Activated CD8-positive, alpha-beta memory T cell treated with anti-CD3 and anti-CD28 coated beads for 24 hours (primary cell): ENCODE data around the gene MACF1.

ENCODE experiments used
- DNase-seq: peaks from one replicate; pipeline ENCODE4 v3.0.0-alpha.2; 2020

Gene MACF1

GRCh38 chr1:39317111-39317510 lies 112.6 kb downstream of the MACF1 start:
- DNase-seq, result no peak

- no peak for DNase-seq
Measured at GRCh38 chr1:39317910-39318633, 113.6 kb downstream of the MACF1 start.

GRCh38 chr1:39321979-39322378 lies 117.5 kb downstream of the MACF1 start:
- DNase-seq, result no peak

- no peak for DNase-seq
Measured at GRCh38 chr1:39322431-39322830, 117.9 kb downstream of the MACF1 start.

GRCh38 chr1:39324888-39325287 lies 120.4 kb downstream of the MACF1 start:
- no peak for DNase-seq

GRCh38 chr1:39326836-39327235 lies 122.3 kb downstream of the MACF1 start:
- DNase-seq, result no peak

- DNase-seq, result no peak
Measured at GRCh38 chr1:39328095-39328494, 123.6 kb downstream of the MACF1 start.

- no peak for DNase-seq
Measured at GRCh38 chr1:39328586-39329121, 124.2 kb downstream of the MACF1 start.

GRCh38 chr1:39331647-39332046 lies 127.2 kb downstream of the MACF1 start:
- DNase-seq, result no peak

GRCh38 chr1:39332291-39332690 lies 127.8 kb downstream of the MACF1 start:
- DNase-seq, result no peak

GRCh38 chr1:39332828-39333227 lies 128.3 kb downstream of the MACF1 start:
- no peak for DNase-seq

GRCh38 chr1:39333296-39333695 lies 128.8 kb downstream of the MACF1 start:
- DNase-seq, result no peak

GRCh38 chr1:39335216-39335615 lies 130.7 kb downstream of the MACF1 start:
- DNase-seq, result no peak

GRCh38 chr1:39337067-39337466 lies 132.6 kb downstream of the MACF1 start:
- no peak for DNase-seq

GRCh38 chr1:39342776-39343175 lies 138.3 kb downstream of the MACF1 start:
- DNase-seq, result no peak

- no peak for DNase-seq
Measured at GRCh38 chr1:39344394-39345154, 140.1 kb downstream of the MACF1 start.

GRCh38 chr1:39346872-39347271 lies 142.4 kb downstream of the MACF1 start:
- DNase-seq, result no peak

GRCh38 chr1:39348278-39348677 lies 143.8 kb downstream of the MACF1 start:
- DNase-seq, result no peak

- DNase-seq, result no peak
Measured at GRCh38 chr1:39352881-39353280, 148.4 kb downstream of the MACF1 start.

GRCh38 chr1:39354572-39354971 lies 150.1 kb downstream of the MACF1 start:
- DNase-seq, result no peak

- no peak for DNase-seq
Measured at GRCh38 chr1:39358491-39358890, 154.0 kb downstream of the MACF1 start.

GRCh38 chr1:39359028-39359570 lies 154.6 kb downstream of the MACF1 start:
- no peak for DNase-seq

GRCh38 chr1:39360731-39361130 lies 156.2 kb downstream of the MACF1 start:
- no peak for DNase-seq

- DNase-seq, result no peak
Measured at GRCh38 chr1:39361446-39361845, 157.0 kb downstream of the MACF1 start.
